HG03175 (cell line): Measurements from ENCODE around the gene CFAP92.
"Not testable (repeated sequence)": the region's sequence is repeated elsewhere in the genome, so short reads cannot be mapped to it uniquely, and the experiment has no call there.

ENCODE experiments used
- ATAC-seq: cut with Tn5 transposase; IDR thresholded peaks from one replicate; pipeline ENCODE4 v1.9.1; 2021; ENCODE audit warnings: mild to moderate bottlenecking, moderate library complexity; ENCODE audit not compliant: unreplicated experiment

Gene CFAP92

DNA sequence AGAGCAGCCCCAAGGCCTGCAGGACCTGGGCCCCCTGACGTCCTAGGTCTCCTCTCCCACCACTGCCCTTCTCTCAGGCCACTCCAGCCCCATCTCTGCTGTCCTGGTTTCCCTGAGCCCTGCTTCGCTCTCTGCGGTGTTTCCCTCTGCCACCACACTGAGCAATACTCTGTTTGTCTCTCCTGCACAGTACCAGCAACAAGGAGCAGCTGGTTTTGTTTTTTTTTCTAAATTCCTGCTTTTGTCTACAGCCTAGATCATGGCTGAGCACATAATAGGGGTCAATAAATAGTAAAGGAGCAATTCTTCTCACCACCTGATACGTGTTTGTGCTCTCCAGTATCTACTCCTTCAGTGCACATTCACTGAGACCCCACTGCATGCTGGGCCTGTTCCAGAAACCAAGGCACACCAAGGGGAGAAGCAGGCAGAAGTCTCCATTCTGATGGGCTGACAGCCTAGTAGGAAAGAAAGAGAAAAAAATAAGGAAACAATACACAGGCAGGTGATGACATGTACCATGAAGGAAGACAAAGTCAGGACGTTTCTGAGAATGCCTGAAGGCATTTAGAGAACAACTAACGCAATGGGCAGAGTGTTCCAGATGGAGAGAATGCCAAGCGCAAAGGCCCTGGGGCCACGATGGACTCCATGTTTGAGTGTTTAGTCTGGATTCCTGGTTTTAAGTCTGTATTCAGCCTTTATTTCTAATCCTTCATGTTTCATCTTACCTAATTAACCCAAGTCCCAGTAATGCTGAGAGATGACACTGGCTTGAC lies 120.4 kb downstream of the CFAP92 start:
- no peak for ATAC-seq

DNA sequence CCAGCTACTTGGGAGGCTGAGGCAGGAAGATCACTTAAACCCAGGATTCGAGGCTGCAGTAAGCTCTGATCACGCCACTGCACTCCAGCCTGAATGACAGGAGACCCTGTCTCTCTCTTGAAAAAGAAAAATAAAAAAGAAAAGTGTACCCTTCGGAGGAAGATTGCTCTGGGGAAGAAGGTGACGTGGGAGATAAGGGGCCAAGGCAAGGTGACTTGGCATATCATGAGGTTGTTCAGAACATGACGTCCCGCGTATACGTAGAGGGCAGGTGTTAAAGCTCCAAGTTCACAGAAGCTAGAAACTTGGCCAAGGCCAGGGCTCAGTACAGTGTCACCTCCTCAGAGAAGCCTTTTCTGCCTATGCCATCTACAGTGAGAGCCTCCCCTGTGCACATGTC lies 121.1 kb downstream of the CFAP92 start:
- no peak for ATAC-seq

DNA sequence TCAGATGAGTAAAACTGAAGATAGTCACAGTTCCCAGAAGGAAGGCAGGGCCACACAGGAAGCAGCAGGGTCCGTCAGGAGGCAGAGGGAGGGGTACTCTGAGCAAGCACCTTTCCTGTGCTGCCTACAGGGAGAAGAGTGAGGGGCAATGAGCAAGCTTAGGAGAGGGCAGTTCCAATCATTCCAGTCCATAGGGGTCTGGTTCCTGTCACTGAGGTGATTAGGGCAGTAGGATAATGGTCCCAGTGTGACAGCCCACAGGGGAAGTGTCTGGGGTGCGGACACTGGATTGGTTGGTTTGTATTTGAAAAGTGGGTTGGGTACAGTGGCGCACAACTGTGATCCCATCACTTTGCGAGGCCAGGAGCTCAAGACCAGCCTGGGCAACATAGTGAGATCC lies 121.6 kb downstream of the CFAP92 start:
- no peak for ATAC-seq

DNA sequence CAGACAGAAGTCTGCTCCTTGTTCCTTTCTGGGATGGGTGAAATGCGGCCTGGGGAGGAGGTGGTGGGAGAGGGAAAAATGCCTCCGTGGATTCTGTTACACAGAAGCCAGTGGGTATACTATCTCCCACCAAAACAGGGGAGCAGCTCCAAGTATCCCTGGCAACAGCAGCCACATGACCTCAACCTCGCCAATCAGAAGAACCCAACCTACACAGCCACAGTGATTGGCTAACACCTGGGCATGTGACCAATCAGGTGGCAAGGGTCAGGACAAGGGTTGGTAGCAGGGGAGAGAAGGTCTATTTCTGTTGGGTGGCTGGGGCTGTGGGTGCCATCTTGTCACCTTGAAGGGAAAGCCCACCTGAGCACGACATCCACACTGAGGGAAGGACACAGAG lies 123.5 kb downstream of the CFAP92 start:
- ATAC-seq, result no peak

DNA sequence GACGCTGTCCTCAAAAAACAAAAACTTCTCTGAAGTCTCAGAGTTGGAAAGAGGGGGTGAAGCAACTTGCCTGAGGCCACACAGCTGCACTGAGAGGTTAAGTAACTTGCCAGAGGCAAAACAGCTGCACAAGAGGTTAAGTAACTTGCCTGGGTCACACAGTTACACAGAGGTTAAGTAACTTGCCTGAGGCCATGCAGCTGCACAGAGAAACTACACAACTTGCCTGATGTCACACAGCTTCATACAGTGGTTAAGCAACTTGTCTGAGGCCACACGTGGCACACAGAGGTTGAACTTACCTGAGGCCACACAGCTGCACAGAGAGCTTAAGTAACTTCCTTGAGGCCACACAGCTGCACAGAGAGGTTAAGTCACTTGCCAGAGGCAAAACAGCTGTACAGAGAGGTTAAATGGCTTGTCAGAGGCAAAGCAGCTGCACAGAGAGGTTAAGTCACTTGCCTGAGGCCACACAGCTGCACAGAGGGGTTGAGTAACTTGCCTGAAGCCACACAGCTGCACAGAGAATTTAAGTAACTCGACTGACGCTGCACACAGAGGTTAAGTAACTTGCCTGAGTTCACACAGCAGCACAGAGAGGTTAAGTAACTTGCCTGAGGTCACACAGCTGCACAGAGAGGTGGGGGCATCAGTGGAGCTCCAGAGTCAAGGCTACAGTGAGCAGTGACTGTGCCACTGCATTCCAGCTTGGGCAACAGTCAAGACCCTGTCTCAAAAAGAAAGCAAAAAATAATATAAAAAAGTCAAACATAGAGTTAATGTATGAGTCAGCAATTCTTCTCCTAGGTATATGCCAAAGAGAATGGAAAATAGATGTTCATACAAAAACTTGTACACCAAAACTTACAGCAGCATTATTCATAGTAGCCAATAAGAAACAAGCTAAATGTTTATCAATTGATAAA lies 126.4 kb downstream of the CFAP92 start:
- ATAC-seq, result no peak

DNA sequence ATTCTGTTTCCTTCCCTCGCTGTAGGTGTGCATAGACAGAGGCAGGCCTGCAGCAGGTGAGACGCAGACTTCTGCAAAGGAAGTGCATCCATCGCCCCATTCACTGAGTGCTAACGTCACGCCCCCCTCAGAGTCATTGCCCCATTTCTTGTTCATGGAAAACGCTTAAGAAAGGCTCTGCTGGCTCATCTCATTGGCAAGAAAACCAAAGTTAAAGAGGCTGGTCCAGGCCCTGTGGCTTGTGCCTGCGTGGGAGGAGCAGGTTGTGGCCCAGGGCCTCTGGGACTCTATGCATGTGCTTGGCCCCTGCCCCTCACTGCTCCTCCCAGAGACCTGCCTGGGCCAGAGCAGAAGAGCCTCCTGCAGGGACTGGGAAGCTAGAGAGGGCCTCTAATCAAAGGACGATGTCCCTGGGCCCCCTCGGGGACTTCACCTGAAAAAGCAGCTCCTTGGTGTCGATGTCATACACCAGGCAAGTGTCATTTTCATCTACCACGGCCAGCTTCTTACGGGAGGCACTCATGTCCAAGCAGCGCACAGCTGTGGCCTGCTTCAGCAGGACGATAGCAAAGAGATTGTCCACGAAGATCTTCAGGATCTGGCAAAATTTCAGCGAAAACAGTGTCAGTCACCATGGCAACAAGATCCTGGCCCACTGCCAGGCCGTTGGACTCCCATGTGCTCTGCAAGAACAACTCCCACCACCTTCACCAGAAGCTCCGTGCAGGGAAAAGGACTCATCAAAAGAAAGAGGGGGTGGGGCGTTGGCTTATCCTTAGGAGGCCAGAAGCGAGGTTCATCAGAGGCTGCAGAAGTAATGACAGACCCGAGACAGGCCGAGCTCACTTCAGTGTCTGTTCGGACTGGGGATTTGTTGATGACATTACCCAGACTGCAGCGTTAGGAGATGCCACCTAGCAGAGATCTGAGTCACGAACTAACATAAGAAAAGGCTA lies 128.7 kb downstream of the CFAP92 start:
- not testable (repeated sequence) for ATAC-seq

DNA sequence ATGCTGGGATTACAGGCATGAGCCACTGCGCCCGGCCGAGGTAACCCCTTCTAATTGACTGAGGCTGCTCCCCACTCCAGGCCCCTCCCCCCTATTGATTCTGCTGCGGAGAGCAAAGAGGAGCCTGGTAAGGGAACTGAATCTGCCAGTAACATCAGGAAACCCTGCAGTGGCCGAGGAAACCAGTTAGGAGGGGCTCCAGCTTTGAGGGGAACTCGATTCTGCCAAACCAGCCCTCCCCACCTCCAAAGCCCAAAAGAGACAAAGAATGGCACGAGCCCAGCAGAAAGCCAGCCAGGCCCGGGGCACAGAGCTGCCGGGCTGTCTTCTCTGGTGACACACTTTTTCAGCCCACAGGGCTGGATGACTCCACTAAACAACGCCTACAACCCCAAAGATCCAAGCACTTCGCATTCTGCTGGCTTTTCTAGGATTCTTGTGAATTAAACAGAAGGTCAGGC lies 129.5 kb downstream of the CFAP92 start:
- no peak for ATAC-seq

DNA sequence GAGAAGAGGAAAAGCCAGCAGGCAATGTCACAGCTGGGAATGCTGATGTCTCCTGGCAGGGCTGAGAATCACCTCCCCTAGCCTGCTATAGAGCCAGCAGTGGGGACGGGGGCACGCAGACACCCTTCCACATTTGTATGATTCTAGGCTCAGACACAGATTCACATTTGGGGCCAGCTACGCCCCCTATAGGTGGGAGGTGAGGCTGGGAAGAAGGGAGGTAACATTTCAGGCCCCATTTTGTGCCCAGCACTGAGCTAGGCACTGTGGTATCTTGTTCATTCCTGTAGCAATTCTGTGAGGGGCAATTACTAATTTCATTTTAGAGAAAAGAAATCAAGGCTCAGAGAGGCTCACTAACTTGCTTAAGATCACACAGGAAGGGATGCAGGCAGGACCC lies 130.3 kb downstream of the CFAP92 start:
- no peak for ATAC-seq

DNA sequence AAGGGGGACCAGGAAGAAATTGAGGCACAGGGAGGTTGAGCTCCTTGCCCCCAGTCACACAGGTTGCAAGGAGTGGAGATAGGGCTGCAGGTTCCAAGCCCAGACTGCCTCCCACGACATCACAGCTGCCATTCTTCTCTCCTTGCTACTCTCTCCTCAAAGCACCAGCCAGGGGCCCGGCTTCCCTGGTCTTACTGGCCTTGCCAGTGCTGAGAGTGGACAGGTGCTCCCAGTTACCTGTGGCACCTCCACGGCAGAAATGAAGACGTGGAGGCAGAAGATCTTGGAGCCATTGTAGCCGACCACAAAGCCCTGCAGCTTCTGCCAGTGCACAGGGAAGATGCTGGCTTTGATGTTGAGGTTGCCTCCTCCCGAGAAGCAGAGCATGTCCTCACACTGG lies 132.4 kb downstream of the CFAP92 start:
- ATAC-seq, result no peak
